ENCODE data around the gene FAM13B.
"Not testable (repeated sequence)": the region's sequence is repeated elsewhere in the genome, so short reads cannot be mapped to it uniquely, and the experiment has no call there.

FAM13B gene

DNA sequence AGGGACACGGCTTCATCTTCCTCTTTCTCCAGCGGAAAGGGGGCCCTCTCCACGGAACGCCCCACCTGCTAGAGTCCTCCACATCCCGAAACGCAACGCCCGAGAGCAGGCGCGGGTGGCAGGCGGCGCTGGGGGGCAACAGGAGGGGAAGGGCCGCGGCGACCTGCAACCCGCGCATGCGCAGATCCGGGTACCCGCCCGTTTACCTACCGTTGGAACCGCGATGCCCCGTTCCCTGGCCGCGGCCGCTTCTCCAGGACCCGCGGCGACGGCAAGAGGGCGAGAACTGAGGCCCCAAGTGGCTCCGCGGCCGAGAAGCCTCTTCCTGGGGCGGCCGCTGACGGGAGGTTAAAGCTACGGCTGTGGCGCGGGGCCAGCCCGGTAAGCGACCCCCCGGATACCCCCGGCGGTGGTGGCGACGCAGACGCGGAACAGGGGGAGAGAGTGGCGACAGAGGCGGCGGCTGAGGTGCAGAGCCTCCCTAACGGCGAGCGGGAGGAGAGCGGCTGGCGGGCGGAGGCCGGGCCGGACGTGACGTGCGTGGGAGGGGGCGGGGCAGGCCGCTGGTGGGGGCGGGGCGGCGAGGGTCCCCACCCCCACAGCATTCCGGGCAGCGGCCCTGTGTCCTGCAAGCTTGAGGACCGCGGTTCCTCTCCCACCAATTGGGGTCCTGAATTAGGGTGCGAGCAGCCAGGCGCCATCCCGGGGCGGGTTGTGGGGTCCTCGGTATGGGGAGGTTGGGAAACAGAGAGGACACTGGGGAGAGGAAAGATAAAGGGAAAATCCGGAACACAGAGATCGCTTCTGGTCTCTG, at the start of gene FAM13B:
FAM13B (minus strand) TSS at position 508 of the 814 bp plus-strand sequence. CDS start 13,968 bp downstream, outside the sequence.
- Mint-ChIP-seq H3K27ac (peak within 1 kb of the TSS; percentile 88), H3K27me3 (no peaks in the 10 kb centered on the region), H3K4me3 (peak within 1 kb of the TSS; percentile 89), H3K36me3 (ENCODE audit: low read depth) (peaks cover 15% of the 10 kb centered on the region), H3K4me1 (ENCODE audit: low read depth) (peaks cover 56% of the 10 kb centered on the region), H3K9me3 (no peaks in the 10 kb centered on the region)

DNA sequence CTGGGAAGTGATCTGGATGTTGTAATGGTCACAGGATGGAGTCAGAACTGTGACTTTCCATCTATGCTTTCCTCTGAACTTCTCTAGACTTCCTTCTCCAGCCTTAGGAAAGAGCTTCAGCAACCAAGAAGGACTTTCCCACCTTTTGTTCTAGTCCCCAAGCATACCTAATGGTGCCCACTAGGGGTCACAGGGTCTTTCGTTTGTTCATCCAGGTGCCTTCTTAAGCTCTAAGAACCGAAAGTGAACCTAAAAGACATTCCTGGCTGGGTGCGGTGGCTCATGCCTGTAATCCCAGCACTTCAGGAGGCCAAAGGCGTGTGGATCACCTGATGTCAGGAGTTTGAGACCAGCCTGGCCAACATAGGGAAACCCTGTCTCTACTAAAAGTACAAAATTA, 49.2 kb upstream of the FAM13B start:
- Mint-ChIP-seq H3K27me3 (no peaks in the 10 kb centered on the region), H3K4me1 (ENCODE audit: low read depth) (peaks cover 16% of the 10 kb centered on the region), H3K27ac (no peak overlapping the region), H3K9me3 (no peaks in the 10 kb centered on the region), H3K36me3 (ENCODE audit: low read depth) (no peaks in the 10 kb centered on the region), H3K4me3 (no peak overlapping the region)

DNA sequence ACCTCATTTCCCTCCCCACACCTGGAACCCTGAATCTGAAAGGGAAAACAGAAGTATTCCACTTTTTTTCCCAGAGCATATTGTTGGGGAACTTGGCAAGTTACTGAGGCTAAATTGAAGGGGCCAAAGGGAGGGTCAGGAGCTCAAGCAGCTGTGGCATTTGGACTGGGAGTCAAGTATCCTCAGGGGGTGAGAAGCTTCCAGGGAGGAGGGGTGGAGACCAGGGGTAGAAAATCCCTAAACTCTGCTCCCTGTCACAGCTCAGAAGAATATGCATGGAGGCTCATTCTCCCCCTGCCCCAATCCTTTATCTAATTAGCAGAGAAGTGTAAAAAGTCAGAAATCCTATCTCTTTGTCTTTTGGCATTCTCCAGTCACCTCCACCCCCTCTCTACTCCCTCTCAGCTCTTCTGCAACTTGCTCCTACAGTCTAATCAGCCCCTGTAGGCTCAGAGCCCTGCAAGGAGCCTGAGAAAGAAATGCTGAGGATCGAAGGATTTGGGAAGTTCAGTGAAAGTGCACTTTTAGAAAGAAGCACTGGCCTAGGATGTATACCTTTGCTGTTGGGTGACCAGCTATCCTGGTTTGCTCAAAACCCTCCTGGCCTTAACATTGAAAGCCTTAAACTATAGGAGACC, 45.2 kb upstream of the FAM13B start:
- Mint-ChIP-seq H3K4me1 (ENCODE audit: low read depth) (peaks cover 16% of the 10 kb centered on the region), H3K27me3 (no peaks in the 10 kb centered on the region), H3K9me3 (no peaks in the 10 kb centered on the region), H3K4me3 (no peak overlapping the region), H3K36me3 (ENCODE audit: low read depth) (no peaks in the 10 kb centered on the region), H3K27ac (no peak overlapping the region)

DNA sequence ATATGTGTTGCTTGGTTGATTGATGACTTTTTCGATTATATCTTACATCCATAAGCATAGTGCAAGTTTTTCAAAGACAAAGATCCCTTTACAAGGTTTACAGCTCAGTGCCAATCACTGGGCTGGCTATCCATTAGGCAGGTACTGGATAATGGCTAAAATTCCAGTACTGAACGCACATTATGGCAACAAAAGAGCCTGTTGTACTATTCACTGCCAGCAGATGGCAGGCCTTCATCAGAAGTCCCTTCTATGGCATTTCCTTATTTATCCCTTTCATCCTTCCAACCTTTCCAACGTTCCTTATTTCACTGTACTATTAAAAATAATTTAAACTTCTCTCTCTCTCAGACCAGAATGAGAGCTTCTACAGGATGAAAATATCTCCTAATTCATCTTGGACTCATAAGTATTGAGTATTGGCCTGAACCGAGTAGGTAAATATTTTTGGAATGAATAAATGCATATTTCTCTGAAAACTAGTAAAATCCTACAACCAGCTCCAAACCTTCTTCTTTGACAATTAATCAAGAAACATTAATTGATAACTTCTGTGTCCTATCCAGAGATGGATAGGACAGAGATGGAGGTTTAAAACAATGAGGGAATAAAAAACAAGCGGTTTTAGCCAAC, 44.3 kb upstream of the FAM13B start:
- Mint-ChIP-seq H3K4me1 (ENCODE audit: low read depth) (peaks cover 16% of the 10 kb centered on the region), H3K27me3 (no peaks in the 10 kb centered on the region), H3K27ac (no peak overlapping the region), H3K36me3 (ENCODE audit: low read depth) (no peaks in the 10 kb centered on the region), H3K4me3 (no peak overlapping the region), H3K9me3 (no peaks in the 10 kb centered on the region)

DNA sequence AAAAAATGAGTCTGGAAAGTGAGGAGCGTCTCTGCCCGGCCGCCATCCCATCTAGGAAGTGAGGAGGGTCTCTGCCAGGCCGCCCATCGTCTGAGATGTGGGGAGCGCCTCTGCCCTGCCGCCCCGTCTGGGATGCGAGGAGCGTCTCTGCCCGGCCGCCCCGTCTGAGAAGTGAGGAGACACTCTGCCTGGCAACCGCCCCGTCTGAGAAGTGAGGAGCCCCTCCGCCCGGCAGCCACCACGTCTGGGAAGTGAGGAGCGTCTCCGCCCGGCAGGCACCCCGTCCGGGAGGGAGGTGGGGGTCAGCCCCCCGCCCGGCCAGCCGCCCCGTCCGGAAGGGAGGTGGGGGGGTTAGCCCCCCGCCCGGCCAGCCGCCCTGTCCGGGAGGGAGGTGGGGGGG, 37.1 kb upstream of the FAM13B start:
- not testable (repeated sequence) for H3K27ac Mint-ChIP-seq; H3K9me3 Mint-ChIP-seq; H3K27me3 Mint-ChIP-seq; H3K4me1 Mint-ChIP-seq (ENCODE audit: low read depth); H3K36me3 Mint-ChIP-seq (ENCODE audit: low read depth); H3K4me3 Mint-ChIP-seq

DNA sequence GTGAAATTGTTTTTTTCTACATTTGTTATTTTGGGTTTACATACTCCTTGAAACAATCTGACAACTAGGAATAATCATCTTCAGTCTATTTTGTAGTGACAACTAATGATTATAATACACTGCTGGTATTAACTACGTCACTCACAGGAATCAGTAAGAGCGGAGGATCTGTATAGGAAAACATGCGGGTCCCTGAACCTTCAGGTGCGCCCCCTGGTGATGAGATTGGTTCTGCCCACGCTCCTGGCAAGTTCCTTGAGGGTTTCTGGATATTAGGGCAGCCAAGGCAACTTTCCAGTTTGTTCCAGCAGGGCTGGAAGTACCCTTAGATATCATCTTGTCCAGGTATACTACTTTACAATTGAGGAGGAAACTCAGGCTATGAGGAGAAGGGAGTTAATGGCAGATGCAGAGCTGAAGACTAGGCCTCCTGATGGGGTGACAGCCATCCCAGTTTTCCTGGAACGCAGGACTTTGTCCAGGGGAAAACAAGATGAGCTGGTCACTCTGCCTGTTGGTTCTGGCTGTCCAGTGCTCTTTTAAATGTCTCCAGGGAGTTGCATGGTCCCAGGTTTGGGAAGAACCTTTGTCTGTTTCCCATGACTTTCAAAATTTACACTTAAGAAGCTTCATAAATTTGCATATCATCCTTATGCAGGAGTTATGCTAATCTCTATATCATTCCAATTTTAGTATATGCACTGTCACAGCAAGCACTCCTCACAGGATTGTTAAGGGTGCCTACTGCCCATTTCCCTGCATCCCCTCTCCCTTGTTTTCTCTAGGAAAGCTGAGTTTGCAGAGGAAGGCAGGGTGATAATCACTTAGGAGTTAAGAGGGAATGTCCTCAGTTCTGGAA, 36.1 kb upstream of the FAM13B start:
- Mint-ChIP-seq H3K27me3 (peaks cover 3% of the 10 kb centered on the region), H3K4me1 (ENCODE audit: low read depth) (peaks cover 4% of the 10 kb centered on the region), H3K27ac (no peak overlapping the region), H3K9me3 (no peaks in the 10 kb centered on the region), H3K36me3 (ENCODE audit: low read depth) (no peaks in the 10 kb centered on the region), H3K4me3 (no peak overlapping the region)

DNA sequence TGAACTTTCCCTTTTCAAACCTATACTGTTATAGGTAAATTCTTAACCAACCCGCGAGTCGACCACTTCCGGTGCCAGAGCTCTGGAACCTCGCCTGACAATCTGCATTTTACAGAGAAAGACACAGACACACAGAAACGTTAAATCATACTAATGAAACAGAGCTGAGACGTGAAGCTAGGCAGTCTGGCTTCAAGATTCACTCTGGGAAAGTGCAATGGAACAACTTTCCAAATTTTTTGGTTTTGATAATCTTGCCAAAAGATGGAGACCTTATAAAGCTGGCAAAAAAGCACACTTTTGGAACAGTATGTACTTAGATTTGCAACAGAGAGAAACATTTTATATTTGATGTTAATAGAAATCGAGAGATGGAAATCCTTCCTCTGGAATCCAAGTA, 35.1 kb upstream of the FAM13B start:
- H3K9me3 Mint-ChIP-seq = no peaks in the 10 kb centered on the region
- H3K4me3 Mint-ChIP-seq = no peak overlapping the region
- H3K27ac Mint-ChIP-seq = no peak overlapping the region
- peaks cover 3% of the 10 kb centered on the region for H3K27me3 Mint-ChIP-seq
- H3K36me3 Mint-ChIP-seq (ENCODE audit: low read depth) = no peaks in the 10 kb centered on the region
- peaks cover 4% of the 10 kb centered on the region for H3K4me1 Mint-ChIP-seq (ENCODE audit: low read depth)

DNA sequence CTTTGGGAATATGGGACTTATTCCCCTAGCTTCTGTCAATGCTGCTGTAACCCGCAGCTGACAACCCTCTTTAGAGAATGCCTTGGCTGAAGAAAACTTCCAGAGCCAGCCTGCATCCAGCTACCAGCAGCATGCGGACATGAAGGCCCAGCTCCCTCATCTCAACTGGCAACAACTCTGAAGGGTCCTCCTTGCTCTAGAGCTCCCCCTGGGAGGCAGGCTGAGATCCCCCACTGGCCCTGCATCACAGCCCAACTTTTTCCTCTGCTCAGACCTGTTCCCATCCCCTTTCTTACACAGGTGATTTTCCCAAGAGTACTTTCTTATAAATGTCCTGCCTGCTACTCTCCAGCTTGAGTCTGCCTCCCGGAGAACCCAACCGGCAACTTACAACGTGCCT, 32.2 kb upstream of the FAM13B start:
- H3K4me1 Mint-ChIP-seq (ENCODE audit: low read depth) = peaks cover 4% of the 10 kb centered on the region
- peaks cover 3% of the 10 kb centered on the region for H3K27me3 Mint-ChIP-seq
- no peak overlapping the region for H3K27ac Mint-ChIP-seq
- H3K4me3 Mint-ChIP-seq = no peak overlapping the region
- no peaks in the 10 kb centered on the region for H3K36me3 Mint-ChIP-seq (ENCODE audit: low read depth)
- H3K9me3 Mint-ChIP-seq = no peaks in the 10 kb centered on the region

DNA sequence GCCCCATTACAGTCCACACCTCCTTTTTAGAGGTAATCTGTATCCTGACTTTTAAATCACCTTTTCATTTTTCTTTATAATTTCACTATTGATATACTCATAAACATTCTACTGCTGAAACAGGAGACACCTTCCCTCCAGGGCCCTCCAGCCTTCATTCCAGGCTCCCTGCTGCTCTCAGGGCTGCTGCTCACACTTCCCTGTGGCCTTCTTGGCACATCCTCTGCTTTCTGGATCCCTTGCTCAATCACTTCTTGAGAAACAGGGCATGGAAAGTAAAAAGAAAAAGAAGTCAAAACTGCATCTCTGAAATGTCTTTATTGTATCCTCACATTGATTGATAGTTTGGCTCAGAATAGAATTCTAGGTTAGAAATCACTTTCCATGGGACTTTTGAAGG, 31.6 kb upstream of the FAM13B start:
- Mint-ChIP-seq H3K4me1 (ENCODE audit: low read depth) (peaks cover 4% of the 10 kb centered on the region), H3K9me3 (no peaks in the 10 kb centered on the region), H3K27ac (no peak overlapping the region), H3K27me3 (peaks cover 3% of the 10 kb centered on the region), H3K36me3 (ENCODE audit: low read depth) (no peaks in the 10 kb centered on the region), H3K4me3 (no peak overlapping the region)

DNA sequence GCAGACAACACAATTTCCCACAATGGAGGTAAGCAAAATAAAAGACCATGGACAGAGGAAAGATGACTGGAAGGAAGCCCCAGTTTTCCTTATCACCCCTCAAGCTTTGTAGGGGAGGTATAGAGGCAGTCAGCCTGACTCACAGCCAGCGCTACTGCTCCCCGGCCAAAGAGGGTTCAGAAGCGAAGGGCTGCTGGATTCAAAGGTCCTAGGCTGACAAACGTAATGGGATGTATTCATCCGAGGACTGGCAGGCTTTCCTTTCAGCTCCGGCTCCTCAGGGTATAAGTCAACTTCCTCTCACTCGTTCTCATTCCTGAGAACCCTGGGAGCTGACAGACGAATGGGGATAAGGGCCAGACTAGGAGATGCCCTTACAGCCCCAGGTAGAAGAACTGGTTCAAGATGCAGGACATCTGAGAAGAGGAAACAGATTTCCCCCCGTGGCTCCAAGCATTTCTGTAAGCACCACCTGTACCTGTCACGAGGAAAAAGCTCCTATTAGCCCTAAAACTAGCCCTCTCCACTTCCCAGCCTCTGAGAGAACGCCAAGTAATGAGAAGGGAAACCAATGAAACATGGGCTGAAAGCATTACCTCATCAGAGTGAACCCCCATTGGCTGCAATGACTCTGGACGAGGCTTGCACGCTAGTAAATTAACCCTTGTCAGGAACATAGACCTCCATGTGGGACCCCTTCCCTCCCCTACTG, 22.1 kb upstream of the FAM13B start:
- H3K9me3 Mint-ChIP-seq = no peaks in the 10 kb centered on the region
- no peak overlapping the region for H3K27ac Mint-ChIP-seq
- H3K36me3 Mint-ChIP-seq (ENCODE audit: low read depth) = no peaks in the 10 kb centered on the region
- H3K27me3 Mint-ChIP-seq = no peaks in the 10 kb centered on the region
- H3K4me1 Mint-ChIP-seq (ENCODE audit: low read depth) = peaks cover 7% of the 10 kb centered on the region
- no peak overlapping the region for H3K4me3 Mint-ChIP-seq

DNA sequence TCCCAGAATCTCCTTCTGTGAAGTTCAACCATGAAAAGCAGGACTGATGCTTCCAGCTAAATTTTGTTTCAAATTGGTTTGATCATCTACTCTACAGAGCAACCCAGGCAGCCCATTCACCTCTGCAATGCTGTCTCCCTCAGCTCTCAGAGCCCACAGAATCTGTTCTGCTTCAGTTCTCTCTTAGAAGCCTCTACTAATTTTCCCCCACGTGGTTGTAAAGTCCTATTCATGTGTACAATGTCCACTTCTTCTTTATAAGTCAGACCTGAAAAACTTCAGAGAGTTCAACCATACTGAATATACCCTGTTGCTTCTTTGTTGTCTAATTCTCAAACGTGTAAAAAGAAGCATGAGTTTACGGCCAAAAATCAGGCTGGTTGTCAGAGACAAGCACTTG, 21.3 kb upstream of the FAM13B start:
- Mint-ChIP-seq H3K4me1 (ENCODE audit: low read depth) (peaks cover 7% of the 10 kb centered on the region), H3K9me3 (no peaks in the 10 kb centered on the region), H3K27me3 (no peaks in the 10 kb centered on the region), H3K27ac (no peak overlapping the region), H3K4me3 (no peak overlapping the region), H3K36me3 (ENCODE audit: low read depth) (no peaks in the 10 kb centered on the region)

DNA sequence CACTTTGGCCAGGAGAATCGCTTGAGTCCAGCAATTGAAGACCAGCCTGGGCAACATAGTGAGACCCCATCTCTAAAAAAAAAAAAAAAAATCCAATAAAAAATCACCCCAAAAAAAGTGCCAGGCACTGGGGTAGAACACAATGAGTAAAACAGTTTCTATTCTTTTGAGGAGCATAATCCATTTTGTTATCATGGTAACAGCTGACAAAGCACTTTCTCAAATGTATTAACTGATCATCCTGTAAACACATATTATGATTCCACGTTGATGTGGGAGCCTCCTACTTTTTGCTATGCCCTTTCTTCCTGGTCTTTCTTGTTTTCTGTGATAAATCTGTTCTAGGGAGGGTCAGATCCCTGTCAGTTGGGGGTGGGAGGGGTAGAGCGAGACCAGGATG, 20.7 kb upstream of the FAM13B start:
- Mint-ChIP-seq H3K27ac (no peak overlapping the region), H3K27me3 (no peaks in the 10 kb centered on the region), H3K4me1 (ENCODE audit: low read depth) (peaks cover 7% of the 10 kb centered on the region), H3K4me3 (no peak overlapping the region), H3K36me3 (ENCODE audit: low read depth) (no peaks in the 10 kb centered on the region), H3K9me3 (no peaks in the 10 kb centered on the region)

DNA sequence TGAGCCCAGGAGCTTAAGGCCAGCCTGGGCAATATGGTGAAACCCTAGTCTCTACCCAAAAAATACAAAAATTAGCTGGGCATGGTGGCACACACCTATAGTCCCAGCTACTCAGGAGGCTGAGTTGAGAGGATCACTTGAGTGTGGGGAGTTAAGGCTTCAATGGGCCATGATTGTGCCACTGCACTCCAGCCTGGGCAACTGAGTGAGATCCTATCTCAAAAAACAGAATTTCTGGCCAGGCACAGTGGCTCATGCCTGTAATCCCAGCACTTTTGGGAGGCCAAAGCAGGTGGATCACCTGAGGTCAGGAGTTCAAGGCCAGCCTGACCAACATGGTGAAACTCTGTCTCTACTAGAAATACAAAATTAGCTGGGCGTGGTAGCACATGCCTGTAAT, 19.8 kb upstream of the FAM13B start:
- H3K4me3 Mint-ChIP-seq; H3K27ac Mint-ChIP-seq; H3K27me3 Mint-ChIP-seq; H3K9me3 Mint-ChIP-seq; H3K4me1 Mint-ChIP-seq (ENCODE audit: low read depth); H3K36me3 Mint-ChIP-seq (ENCODE audit: low read depth): not testable (repeated sequence)

Data from stimulated activated naive CD8-positive, alpha-beta T cell treated with anti-CD3 and anti-CD28 coated beads, Interleukin-15, Interleukin-2, amounts not matched to agents 100 ng/mL and 50 ng/mL, for 24 hours (primary cell).